Colonic mucosa (tissue), 4 donors: ENCODE data around the gene FOXP1. TPM values are rescaled to one million over a fixed set of nuclear protein-coding genes. Genes with fewer than 3 reads are reported as not detected.

Experiments used
- DNase-seq: peaks from one replicate; pipeline ENCODE4 v3.0.0-alpha.2; 2020
- H3K27ac ChIP-seq: fragments of 200-600 bp; one replicate; pipeline ENCODE4 v1.8.0; 2021
- H3K27me3 ChIP-seq: fragments of 200-600 bp; one replicate; pipeline ENCODE4 v1.8.0; 2021
- H3K36me3 ChIP-seq: fragments of 200-600 bp; one replicate; pipeline ENCODE4 v1.8.0; 2021
- H3K4me1 ChIP-seq: fragments of 200-600 bp; one replicate; pipeline ENCODE4 v1.8.0; 2021; ENCODE audit warnings: mild to moderate bottlenecking
- H3K4me3 ChIP-seq: fragments of 200-600 bp; one replicate; pipeline ENCODE4 v1.8.0; 2021
- H3K9ac ChIP-seq, 2 donors: one replicate each; pipeline ENCODE4 v1.7.0; 2013; ENCODE audit warnings: control low read depth in 2 of 2, low read depth in 2 of 2, low read length in 2 of 2
- H3K9me3 ChIP-seq: fragments of 200-600 bp; one replicate; pipeline ENCODE4 v1.8.0; 2021
- CTCF ChIP-seq: fragments of 200-600 bp; IDR thresholded peaks from one replicate; pipeline ENCODE4 v1.8.0; 2022; ENCODE audit warnings: antibody characterized with exemption, mild to moderate bottlenecking
- intact Hi-C: fragments of 100-400 bp; cut with DNase I; formaldehyde crosslinking; loops from one replicate; pipeline ENCODE4 v1.14.1; 2022
- microRNA-seq: library from miRNA; unstranded; fragments of <30 nt; microRNA quantifications from one replicate; pipeline ENCODE4, GENCODE V29; 2019
- total RNA-seq, 2 donors: library from RNA; stranded (reverse); fragmentation: NEBNext Ultra II Directional in 1 of 2; extraction: Animal tissue kit (Norgen Biotek cat#: 25700) in 1 of 2; gene quantifications; one replicate each; pipeline ENCODE4 v1.2.1, GENCODE V29; 2021
- donor health status: healthy.
- donor health status: DM: no; HTN: no; CAD: no.
- donor health status: DM: no; HTN: no; CAD: no.

Gene FOXP1
- total RNA-seq, 2 donors from 2014 or later = 127 to 128 TPM

DNA sequence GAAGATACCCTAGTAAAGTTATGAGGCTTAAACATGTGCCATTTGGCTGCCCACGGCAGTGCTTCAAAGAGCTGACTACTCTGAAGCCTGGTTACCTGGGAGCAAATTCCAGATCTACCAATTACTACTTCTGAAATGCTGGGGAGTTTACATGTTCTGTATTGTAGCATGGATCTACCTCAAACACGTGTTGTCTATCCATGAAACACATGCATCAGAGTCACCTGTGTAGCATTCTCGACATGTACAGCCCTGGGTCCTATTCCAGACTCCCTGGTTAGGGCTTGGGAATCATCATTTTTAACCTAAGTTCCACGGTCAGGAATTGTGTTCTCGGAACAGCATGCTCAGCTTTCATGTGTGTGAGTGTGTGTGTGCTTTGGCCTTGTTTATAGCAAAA, 671.8 kb downstream of the FOXP1 start:
- H3K36me3 ChIP-seq = no peaks in the 10 kb centered on the region
- H3K27ac ChIP-seq = no peak overlapping the region
- H3K4me1 ChIP-seq = no peaks in the 10 kb centered on the region
- no peaks in the 10 kb centered on the region for H3K9me3 ChIP-seq
- no peak for DNase-seq
- TF ChIP-seq CTCF = no peak
- no peak overlapping the region for H3K9ac ChIP-seq
- intact Hi-C loops = no loop called here
- H3K4me3 ChIP-seq = no peak overlapping the region
- no peaks in the 10 kb centered on the region for H3K27me3 ChIP-seq

DNA sequence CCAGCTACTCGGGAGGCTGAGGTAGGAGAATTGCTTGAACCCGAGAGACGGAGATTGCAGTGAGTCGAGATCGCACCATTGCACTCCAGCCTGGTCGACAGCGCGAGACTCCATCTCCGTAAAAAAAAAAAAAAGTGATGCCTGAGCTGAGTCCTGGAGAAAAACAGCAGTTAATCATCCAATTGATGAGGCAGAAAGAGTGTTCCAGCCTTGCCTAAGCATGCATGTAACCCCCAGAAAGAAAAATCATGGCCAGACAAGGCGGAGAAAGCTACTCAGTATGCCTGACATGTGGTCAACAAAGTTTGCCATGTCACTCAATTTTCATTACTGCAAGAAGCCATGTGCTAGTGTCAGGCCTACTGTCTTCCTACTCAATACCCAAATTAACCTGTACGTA, 678.0 kb downstream of the FOXP1 start:
- H3K9me3 ChIP-seq = no peaks in the 10 kb centered on the region
- H3K4me1 ChIP-seq = no peaks in the 10 kb centered on the region
- no peaks in the 10 kb centered on the region for H3K36me3 ChIP-seq
- H3K27me3 ChIP-seq = no peaks in the 10 kb centered on the region
- intact Hi-C loops = no loop called here
- TF ChIP-seq CTCF = no peak
- no peak for DNase-seq
- H3K9ac ChIP-seq = no peak overlapping the region
- no peak overlapping the region for H3K4me3 ChIP-seq
- no peak overlapping the region for H3K27ac ChIP-seq

Small RNA genes lying within 50 kb of the gene (microRNA-seq; reads per million reads assigned to microRNA genes)
- 2.8 reads per million for gene MIR1284

Other genes starting within 250 kb of the FOXP1 start
- 10 to 100 TPM; 14.5 to 44.2 TPM for gene EIF4E3, start 141.7 kb upstream of the FOXP1 start, total RNA-seq
- gene GPR27, start 170.1 kb upstream of the FOXP1 start, total RNA-seq = 1 to 10 TPM in 1 of 2 donors, under 1 TPM in 1; 0.61 to 2.2 TPM
- gene PROK2, start 201.4 kb upstream of the FOXP1 start, total RNA-seq = under 1 TPM in 1 of 2 donors, not detected in 1; 0.35 TPM